DOHH2 (cell line): Measurements from ENCODE around the gene ZNRF2.

Source experiments
- H3F3A ChIP-seq: fragments of 200-600 bp; sonication (generic), shearing (Covaris generic); 2 replicates; pipeline ENCODE4 v1.6.0; 2016; ENCODE audit warnings: antibody characterized with exemption, mild to moderate bottlenecking; ENCODE audit not compliant: control insufficient read depth, insufficient read depth
- H3K27ac ChIP-seq: fragments of 200-600 bp; sonication (generic); 2 replicates; pipeline ENCODE4 v1.5.1; 2014; ENCODE audit warnings: low read depth, mild to moderate bottlenecking, low read length, moderate library complexity
- H3K27me3 ChIP-seq: fragments of 200-600 bp; sonication (generic); 2 replicates; pipeline ENCODE4 v1.6.1; 2014; ENCODE audit warnings: mild to moderate bottlenecking, low read length, mixed read lengths; ENCODE audit not compliant: control insufficient read depth
- H3K36me3 ChIP-seq: fragments of 200-600 bp; sonication (generic); 2 replicates; pipeline ENCODE4 v1.6.1; 2014; ENCODE audit warnings: mild to moderate bottlenecking, low read length, moderate library complexity, mixed read lengths; ENCODE audit not compliant: control insufficient read depth
- H3K4me1 ChIP-seq: fragments of 200-600 bp; sonication (generic); 2 replicates; pipeline ENCODE4 v1.6.1; 2014; ENCODE audit warnings: mild to moderate bottlenecking, low read length, mixed read lengths; ENCODE audit not compliant: control insufficient read depth
- H3K4me2 ChIP-seq: fragments of 200-600 bp; sonication (generic); 2 replicates; pipeline ENCODE4 v1.6.0; 2014; ENCODE audit warnings: mild to moderate bottlenecking, low read length, moderate library complexity
- H3K4me3 ChIP-seq: fragments of 200-600 bp; sonication (generic); 2 replicates; pipeline ENCODE4 v1.5.1; 2014; ENCODE audit warnings: mild to moderate bottlenecking, low read length, mixed read lengths
- H3K79me2 ChIP-seq: fragments of 200-600 bp; sonication (generic); 2 replicates; pipeline ENCODE4 v1.6.1; 2014; ENCODE audit warnings: mild to moderate bottlenecking, low read length, mixed read lengths; ENCODE audit not compliant: control insufficient read depth
- H3K9me2 ChIP-seq: fragments of 200-600 bp; sonication (generic); replicated peaks from 2 replicates; pipeline ENCODE4 v1.6.1; 2014; ENCODE audit warnings: mild to moderate bottlenecking, low read length, mixed read lengths; ENCODE audit not compliant: control insufficient read depth
- H3K9me3 ChIP-seq: fragments of 200-600 bp; sonication (generic); 2 replicates; pipeline ENCODE4 v1.6.1; 2014; ENCODE audit warnings: antibody characterized with exemption, low read length, mixed read lengths; ENCODE audit not compliant: control insufficient read depth, insufficient read depth
- H4K20me1 ChIP-seq: fragments of 200-600 bp; sonication (generic); 2 replicates; pipeline ENCODE4 v1.6.0; 2014; ENCODE audit warnings: low read depth, mild to moderate bottlenecking, antibody characterized with exemption, low read length, moderate library complexity; ENCODE audit not compliant: control insufficient read depth, insufficient read depth
- CTCF ChIP-seq: fragments of 200-600 bp; sonication (generic); IDR thresholded peaks from one replicate; pipeline ENCODE4 v1.5.1; 2014; ENCODE audit warnings: antibody characterized with exemption, mild to moderate bottlenecking, low read depth, low read length; ENCODE audit not compliant: poor library complexity, severe bottlenecking
- EZH2phosphoT487 ChIP-seq: fragments of 200-600 bp; sonication (generic); IDR thresholded peaks from 2 replicates; pipeline ENCODE4 v1.6.1; 2017; ENCODE audit warnings: borderline replicate concordance, mild to moderate bottlenecking, antibody characterized with exemption, low read length, moderate library complexity, mixed read lengths

Gene ZNRF2

GRCh38 chr7:30279653-30279904, 4.8 kb upstream of the ZNRF2 start:
- H3K9me2 ChIP-seq = no peaks in the 10 kb centered on the region
- TF ChIP-seq EZH2phosphoT487 = no peak
- no peak for TF ChIP-seq CTCF
- H4K20me1 ChIP-seq = no peaks in the 10 kb centered on the region
- peak overlapping the region; percentile 81 for H3K27ac ChIP-seq
- no peaks in the 10 kb centered on the region; the same call in 1 of the 2 replicates for H3K36me3 ChIP-seq
- peak overlapping the region; percentile 74 for H3K4me2 ChIP-seq
- H3F3A ChIP-seq = peaks cover 26% of the 10 kb centered on the region
- no peaks in the 10 kb centered on the region for H3K9me3 ChIP-seq
- no peaks in the 10 kb centered on the region for H3K27me3 ChIP-seq
- H3K4me3 ChIP-seq = peak overlapping the region; percentile 57
- H3K4me1 ChIP-seq = peaks cover 94% of the 10 kb centered on the region
- H3K79me2 ChIP-seq = peaks cover 27% of the 10 kb centered on the region

DNA sequence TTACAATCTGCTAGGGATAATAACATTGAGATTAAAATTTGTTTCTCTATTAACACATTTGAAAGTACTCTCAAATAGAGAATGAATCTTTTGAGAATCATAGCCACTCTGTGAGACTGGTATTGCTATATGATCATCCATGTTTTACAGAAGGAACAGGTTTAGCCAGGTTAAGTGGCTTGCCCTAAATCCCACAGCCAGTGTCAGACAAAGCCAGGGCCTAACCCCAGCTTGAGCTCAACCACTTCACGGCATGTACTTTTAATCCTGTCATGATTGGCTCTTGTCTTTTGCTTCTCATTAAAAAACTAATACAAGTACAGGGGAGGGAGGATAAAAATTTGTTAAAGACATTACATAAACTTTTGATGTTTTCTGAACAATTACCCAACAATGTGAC, 3.8 kb upstream of the ZNRF2 start:
- H3K79me2 ChIP-seq = peaks cover 29% of the 10 kb centered on the region
- H3F3A ChIP-seq = peaks cover 19% of the 10 kb centered on the region
- H3K9me2 ChIP-seq = no peaks in the 10 kb centered on the region
- H3K4me2 ChIP-seq = peak overlapping the region; percentile 74
- H3K9me3 ChIP-seq = no peaks in the 10 kb centered on the region
- peaks cover 84% of the 10 kb centered on the region for H3K4me1 ChIP-seq
- H3K27ac ChIP-seq = peak overlapping the region; percentile 81; the same call in 1 of the 2 replicates
- H3K36me3 ChIP-seq = peaks cover under 1% of the 10 kb centered on the region
- H3K4me3 ChIP-seq = peak overlapping the region; percentile 37; the same call in 1 of the 2 replicates
- TF ChIP-seq CTCF (no peak), EZH2phosphoT487 (no peak)
- H3K27me3 ChIP-seq = no peaks in the 10 kb centered on the region
- H4K20me1 ChIP-seq = no peaks in the 10 kb centered on the region

GRCh38 chr7:30281263-30281662, 3.1 kb upstream of the ZNRF2 start:
- H3K4me3 ChIP-seq = peak overlapping the region; percentile 37
- peaks cover 17% of the 10 kb centered on the region for H3F3A ChIP-seq
- no peaks in the 10 kb centered on the region for H3K9me3 ChIP-seq
- no peaks in the 10 kb centered on the region for H4K20me1 ChIP-seq
- peaks cover 35% of the 10 kb centered on the region for H3K79me2 ChIP-seq
- H3K9me2 ChIP-seq = no peaks in the 10 kb centered on the region
- peak overlapping the region; percentile 5; the same call in 1 of the 2 replicates for H3K27ac ChIP-seq
- peaks cover 77% of the 10 kb centered on the region for H3K4me1 ChIP-seq
- TF ChIP-seq EZH2phosphoT487 (no peak), CTCF (no peak)
- H3K36me3 ChIP-seq = peaks cover 5% of the 10 kb centered on the region
- peak overlapping the region; percentile 74 for H3K4me2 ChIP-seq
- H3K27me3 ChIP-seq = no peaks in the 10 kb centered on the region
